Hypothalamus (tissue), 51 donors: ENCODE results near the gene KIF5C.

Source experiments
- DNase-seq, 51 donors: peaks; one replicate each; lab custom pipeline; 2025; lab: John Stamatoyannopoulos, UW

KIF5C gene

GRCh38 chr2:149034406-149034805 lies 159.4 kb downstream of the KIF5C start:
- DNase-seq: no peak

DNA sequence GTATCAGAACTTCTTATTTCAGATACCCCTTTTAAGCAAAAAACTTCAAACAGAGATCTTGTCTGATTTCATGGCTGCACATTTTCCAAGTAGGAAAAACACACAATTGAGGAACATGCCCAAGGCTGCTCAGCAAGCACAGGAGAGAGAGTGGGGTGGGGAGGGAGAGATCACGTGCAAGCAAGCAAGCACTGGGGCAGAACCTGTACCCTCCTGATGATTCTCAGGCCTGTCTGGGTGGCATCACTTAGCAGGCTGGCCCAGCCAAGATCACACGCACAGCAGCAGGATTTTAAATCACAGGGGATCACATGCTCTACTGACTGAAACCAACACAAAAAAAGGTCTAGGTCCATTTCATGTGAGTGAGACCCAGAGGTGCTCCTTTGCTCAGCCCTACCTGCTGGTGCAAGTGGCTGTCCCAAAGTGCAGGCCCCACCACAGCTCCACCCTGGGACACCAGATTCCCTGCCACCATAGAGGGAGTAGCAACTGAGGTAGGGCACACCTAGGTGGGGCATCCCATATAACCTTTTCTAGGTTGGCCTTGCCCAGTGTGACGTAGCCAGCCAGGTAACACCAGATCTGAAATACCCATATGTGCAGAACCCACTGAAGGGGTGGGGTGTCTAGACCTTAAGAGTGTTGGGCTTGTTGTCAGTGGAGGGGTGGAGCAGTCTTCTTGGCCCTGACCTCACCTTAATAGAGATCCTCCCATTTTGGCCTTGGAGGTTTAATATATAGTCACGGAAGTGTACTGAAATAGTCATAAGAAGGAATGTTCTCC lies 161.7 kb downstream of the KIF5C start:
- no peak for DNase-seq

DNA sequence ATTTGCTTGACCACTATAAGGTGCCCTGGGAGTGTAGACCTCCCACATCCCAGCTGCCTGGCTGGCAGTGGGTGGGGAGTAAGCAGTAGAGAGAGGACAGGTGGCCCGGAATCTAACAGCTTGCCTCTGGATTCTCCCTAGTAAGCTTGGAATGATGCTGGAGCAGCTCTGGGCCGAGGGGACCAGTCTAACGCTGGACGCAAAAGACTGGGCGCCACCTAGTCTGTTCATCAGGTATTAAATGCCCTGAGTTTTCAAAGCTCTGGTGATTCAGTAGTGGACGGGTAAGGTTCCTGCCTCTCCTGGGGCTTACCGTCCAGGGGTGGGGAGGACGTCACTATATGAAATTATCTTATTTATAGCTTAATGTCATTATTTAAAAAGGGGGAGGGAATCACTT lies 162.8 kb downstream of the KIF5C start:
- DNase-seq: no peak

DNA sequence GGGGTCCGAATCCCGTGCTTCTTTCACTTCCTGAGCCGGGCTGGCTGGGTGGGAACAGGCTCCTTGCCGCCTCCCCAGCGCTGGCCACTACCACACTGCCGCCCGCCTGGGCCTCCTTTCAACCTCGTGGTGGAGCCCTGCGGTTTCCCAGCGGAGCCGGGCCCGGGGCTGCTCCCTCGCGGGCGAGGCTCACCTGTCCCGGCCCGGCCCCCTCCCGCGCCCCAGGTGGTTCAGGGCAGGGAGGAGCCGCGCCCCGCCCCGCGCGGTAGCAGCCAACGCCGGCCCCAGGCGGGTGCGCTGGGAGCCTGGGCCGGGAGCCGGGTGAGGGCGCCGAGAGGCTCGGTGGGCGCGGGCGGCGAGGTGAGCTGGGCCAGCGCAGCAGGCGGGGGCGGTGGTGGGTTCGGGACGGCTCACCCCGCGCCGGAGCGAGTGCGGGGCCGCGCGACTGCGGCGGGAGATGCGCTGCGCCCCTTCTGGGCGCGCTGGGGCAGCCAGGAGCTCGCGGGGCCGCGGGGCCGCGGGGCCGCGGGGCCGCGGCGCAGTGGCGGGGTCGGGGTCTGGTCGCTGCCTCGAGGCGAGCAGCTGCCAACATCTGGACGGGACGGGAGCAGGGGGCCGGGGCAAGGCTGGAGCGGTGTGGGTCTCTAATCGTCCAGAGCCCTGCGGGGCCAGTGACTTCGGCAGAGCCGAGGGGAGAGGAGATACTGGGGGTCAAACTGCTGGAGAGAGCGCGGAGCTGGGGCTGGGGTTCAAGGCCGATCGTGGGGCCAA lies 163.6 kb downstream of the KIF5C start, which contains the start of gene LYPD6B:
Gene LYPD6B, plus strand, starts transcription at position 258 of the 771 bp plus-strand sequence. CDS start 92,250 bp downstream, outside the sequence.
- peak in 2 of 51 donors; percentile 4 to 17 for DNase-seq

- no peak for DNase-seq
These were observed 164.2 kb downstream of the KIF5C start for GRCh38 chr2:149039213-149039724.

DNA sequence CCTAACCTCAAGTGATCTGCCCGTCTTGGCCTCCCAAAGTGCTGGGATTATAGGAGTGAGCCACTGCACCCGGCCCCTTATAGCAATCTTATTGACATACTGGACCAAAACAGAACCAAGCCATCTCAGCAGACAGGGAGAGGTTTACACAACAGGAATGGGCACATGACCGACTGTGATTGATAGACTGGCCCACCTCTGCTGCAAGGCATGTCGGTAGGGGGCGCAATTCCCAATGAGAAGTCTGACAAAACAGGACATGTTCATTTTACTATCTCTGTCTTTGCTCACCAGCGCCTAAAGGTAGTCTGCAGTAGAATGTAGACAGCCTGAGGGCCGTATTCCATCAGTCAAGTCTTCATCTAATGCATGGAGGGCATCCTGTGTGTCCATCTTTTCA lies 165.4 kb downstream of the KIF5C start:
- no peak for DNase-seq

DNA sequence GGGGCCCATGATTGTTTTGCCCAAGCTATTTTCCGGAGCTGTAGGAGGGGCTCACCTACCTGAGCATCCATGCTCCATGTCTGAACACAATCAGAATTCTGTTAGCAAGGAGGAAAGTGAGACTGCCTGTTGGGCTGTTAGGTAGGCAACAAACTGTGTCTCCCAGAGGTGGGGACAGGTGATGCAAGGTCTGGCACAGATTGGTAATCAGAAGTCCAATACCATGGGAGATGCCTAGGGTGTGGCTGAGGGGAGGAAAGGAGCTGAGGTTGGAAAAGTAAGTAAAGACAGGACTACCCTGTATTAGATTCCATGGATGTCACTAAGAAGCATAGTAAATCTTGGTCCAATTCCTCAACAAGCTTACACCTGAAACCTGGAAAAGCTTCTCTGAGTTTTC lies 166.5 kb downstream of the KIF5C start:
- DNase-seq: no peak

GRCh38 chr2:149042881-149043280 lies 167.9 kb downstream of the KIF5C start:
- no peak for DNase-seq

DNA sequence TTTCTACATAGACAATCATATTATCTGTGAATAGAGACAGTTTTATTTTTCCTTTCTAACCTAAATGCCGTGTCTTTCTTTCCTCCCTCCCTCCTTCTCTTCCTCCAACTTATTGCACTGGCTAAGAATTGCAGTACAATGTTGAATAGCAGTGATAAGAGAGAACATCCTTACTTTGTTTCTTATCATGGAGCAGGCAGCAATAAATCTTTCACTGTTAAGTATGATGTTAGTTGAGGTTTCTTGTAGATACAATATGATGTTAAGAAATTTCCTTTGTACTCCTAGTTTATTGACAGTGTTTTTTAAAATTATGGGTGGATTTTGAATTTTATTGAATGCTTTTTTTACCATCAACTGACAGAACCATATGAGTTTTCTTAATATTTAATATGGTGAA lies 169.5 kb downstream of the KIF5C start:
- DNase-seq: no peak

GRCh38 chr2:149047118-149047517 lies 172.1 kb downstream of the KIF5C start:
- DNase-seq: no peak

DNA sequence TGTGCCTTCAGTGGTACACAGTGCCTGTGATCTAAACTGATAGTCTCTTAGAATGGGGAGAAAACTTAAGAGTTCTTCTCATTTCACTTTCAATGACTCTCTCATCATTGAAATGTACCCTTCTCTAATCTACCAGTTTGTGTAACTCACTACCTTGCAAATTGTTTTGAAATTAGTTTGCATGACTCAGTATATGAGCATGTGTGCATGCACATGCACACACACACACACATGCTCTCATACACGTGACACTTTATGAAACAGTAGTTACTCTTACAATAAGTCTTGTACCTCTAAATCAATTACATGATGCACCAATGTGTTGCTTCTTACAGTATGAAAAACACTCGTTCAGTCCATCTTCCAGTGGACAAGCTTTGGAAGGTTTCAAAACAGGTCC lies 174.1 kb downstream of the KIF5C start:
- no peak for DNase-seq

DNA sequence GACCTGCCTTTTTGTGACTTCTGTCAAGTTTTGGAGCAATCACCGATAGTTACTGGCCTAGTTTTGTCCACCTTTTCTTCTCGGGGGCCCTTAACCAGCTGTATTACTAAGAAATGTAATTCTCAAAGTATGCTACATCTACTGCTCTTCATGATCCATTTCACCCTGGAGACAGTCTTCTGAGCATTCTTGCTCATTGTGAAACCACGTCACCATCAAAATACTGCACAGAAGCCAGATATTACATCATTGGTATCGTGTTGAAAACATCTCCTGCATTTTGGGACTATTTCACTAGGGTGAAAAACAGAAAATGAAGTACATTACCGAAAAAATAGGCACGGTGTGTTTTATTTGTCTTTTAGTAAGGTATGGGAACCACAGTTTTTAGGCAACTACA lies 175.2 kb downstream of the KIF5C start:
- DNase-seq: no peak

GRCh38 chr2:149055751-149056150 lies 180.7 kb downstream of the KIF5C start:
- no peak for DNase-seq

DNA sequence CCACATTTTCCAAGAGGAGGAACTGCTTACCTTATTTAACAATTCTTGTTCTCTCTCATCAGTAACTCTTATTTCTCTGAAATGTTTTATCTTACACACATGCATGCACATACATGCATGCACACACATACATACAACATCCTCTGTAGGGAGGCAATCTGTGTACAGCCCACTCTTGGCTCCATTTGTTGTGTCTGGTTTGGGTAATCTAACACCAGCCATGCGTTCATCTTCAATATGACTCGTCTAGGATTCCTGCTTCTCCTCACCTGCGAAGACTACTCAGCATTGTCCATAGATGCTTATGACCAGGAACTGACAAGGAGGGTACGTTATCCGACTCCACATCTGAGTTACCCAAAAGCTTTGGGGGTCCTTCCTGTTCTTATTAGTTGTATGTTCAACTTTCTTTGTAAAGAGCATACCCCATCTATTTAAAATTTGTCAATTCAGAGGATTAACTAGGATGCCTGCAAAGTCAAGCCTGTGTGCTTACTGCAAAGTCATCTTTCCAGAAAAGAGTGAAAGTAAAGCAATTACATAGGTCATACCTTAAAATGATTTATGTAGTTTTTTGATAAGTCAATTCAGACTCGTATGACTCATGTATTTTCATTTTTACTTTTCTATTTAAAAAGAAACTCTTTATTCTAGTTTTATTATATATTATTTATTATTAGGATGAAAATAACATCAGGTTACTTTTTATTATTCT lies 181.7 kb downstream of the KIF5C start:
- no peak for DNase-seq

GRCh38 chr2:149057401-149057800 lies 182.4 kb downstream of the KIF5C start:
- DNase-seq: no peak

- DNase-seq: no peak
These were observed 183.9 kb downstream of the KIF5C start for GRCh38 chr2:149058936-149059335.

DNA sequence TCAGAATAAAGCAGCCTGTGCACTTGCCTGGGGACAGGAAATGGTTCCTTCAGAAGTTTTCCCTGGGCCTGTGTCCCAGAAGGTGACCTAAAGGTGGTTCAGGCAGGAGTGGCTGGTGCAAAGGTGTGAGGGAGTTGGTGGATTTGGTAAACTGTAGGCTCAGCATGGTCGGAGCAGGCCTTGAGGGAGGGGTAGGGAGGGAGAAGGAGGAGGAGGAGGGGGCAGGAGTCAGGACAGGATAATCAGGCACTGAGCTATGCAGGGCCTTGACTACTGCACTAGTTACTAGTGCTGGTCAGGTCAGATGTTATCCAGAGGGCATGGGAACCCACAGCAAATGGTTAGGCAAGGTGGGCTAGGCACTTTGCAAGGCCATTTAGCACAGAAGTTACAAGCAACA lies 184.8 kb downstream of the KIF5C start:
- no peak for DNase-seq

DNA sequence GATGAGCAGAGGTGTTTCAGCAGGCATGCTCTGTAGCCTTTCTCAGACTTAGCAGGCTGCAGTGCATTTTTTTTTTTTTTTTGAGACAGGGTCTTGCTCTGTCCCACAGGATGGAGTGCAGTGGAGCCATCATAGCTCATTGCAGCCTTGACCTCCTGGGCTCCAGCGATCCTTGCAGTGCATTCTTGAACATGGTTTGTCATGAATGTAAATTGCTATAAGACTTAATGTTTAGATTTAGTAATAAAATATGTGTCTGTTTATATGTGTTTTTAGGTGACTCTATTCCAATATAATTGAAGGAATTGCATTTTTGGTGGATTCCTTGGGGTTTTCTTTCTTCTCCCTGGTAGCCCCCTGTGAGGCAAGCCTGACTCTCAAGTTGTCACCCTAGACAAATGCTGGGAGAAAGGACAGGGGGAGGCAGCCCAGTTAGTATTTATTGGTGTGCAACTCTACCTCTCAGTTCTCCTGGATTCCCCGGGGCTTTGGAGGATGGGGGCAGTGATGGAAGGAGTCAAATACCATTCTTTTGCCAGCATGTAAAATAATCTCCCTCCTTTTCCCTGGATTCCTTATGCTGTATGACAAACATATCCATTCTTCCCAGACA lies 186.2 kb downstream of the KIF5C start:
- no peak for DNase-seq

GRCh38 chr2:149062531-149062930 lies 187.5 kb downstream of the KIF5C start:
- no peak for DNase-seq

DNA sequence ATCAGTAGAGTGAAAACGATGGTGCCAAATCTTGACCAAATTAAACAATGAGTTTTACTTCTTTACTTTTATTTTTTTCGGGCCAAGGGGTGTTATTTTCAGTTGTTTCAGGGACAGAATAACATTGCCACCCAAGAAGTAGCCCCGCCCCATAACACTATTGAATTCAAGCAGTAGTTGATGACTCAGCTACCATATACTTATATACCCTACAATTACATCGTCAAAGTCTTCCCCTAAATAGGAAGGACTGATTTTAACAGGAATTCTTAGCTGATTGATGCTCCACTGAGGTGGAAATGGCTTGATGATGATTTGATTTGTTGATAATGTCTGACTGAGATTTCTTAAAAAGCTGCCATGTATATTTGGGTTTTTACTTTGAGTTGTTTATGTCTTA lies 188.2 kb downstream of the KIF5C start:
- no peak for DNase-seq

GRCh38 chr2:149064365-149064841 lies 189.4 kb downstream of the KIF5C start:
- DNase-seq: no peak
